Measurements from ENCODE around the gene THSD7A.
"Not testable (repeated sequence)": the region's sequence is repeated elsewhere in the genome, so short reads cannot be mapped to it uniquely, and the experiment has no call there.

The THSD7A gene

DNA sequence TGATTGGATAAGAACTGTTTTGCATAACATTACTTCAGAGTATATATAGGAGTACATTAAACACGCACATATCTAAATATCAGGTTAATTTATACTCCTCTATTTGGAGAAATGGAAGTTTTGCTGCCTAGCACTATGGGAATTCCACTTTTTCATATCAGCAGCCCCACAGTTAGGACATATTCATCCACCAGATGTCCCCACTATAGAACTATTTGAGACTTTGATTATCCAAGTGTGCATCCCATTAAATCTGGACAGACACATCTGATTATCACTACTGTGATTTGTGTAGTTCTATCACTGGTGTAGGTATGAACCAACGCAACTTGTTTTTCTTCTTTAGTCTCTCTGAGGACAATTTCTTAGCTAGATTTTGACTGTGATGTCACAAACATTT is 345.7 kb downstream of the THSD7A start:
- no peak for DNase-seq

DNA sequence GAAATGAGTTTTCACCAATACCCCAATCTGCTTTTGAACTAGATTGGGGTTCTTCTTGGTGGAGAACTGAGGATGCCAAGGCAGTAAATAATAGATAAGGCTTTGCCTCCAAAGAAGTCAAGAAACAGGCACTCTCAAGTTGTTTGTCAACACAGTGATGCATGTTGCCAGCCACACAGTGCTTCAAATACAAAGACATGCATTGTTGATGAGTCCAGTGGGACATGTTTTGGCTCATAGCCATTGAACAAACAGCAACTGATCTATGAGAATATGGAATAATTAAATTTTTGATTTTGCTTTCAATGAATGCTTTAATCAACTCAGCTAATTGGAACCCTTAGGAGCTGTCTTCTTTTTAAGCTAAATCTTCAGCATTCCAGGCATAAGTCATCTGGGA is 346.4 kb downstream of the THSD7A start:
- no peak for DNase-seq

DNA sequence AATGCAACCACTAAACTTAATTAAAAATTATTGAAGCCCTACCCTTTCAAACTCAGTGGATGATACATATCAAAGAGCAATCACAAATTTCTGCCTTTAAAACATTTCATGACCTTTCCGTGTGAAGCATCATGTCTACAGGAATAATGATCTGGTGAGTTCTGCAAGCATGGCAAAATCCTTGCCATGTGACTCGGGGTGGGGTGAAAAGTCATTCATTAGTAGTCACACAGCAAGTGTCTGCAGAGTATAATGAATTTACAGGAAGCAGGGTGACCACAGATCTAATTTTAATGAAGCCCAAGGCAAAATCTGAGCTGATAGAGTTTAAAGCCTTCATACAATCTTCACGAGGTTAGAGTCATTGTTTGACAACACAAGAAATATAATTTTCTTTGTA is 351.9 kb downstream of the THSD7A start:
- no peak for DNase-seq

DNA sequence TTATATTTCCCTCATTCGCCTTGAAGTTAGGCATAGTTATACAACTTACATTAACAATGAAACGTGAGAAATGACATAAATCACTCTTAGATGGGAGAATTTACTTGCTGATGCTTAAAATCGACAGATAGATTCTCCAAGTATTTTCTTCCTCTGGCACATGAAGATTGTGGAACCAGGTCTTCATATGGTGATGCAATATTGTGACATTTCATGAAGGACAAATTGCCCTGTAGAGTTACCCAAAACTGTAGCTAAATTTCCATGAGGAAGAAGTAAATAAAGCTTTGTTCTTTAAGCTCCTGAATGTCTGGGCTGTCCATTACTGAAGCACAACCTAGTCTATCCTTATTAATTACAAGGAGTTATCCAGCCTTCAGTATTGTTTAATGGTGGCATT is 353.1 kb downstream of the THSD7A start:
- DNase-seq = no peak

DNA sequence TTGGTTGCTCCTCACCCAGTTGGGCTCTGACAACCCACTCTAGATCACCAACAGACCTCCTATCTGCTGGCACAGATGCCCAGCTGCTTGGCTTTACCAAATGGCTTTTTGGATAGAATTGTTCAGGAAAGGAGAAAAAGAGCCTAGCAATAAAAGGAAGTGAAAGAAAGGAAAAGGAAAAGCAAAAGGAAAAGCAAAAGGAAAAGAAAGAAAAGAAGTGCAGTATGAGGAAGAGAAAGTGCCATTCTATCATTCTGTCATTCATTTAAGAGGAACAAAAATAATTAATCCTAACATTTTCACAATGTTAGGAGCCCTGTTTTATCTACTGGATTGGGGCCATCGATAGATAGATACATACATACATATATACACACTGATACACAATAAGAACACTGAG is 353.6 kb downstream of the THSD7A start:
- DNase-seq = no peak

DNA sequence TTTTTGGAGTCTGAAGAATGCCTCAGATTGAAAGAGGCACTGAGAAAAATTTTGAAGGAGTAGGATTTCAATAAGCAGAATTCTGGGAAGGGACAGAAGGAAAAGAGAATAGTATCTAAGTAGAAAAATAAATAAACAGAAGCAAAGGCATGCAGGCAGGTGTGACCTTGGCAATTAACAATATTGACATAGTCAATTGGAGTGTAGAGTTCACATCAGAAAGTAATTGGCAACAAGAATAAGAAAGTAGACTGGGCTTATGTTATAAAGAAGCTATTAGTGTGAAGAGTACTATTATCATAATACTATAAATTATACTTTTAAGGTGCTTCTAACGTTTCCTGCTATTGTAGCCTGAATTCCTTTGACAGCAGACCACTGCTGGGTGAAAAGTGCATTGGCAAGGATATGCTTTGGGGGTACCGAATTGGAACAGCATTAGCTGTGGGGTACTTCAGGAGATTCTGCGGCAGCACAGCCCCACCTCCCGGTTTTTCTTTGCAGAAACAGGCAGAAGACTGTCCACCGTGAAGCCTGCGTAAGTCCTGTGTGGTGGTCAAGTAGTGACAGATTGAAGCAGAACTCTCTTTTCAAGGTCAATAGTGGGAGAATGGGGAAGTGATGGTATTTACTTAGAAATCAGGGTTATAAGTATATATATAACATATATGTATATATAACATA is 357.0 kb downstream of the THSD7A start:
- no peak for DNase-seq

DNA sequence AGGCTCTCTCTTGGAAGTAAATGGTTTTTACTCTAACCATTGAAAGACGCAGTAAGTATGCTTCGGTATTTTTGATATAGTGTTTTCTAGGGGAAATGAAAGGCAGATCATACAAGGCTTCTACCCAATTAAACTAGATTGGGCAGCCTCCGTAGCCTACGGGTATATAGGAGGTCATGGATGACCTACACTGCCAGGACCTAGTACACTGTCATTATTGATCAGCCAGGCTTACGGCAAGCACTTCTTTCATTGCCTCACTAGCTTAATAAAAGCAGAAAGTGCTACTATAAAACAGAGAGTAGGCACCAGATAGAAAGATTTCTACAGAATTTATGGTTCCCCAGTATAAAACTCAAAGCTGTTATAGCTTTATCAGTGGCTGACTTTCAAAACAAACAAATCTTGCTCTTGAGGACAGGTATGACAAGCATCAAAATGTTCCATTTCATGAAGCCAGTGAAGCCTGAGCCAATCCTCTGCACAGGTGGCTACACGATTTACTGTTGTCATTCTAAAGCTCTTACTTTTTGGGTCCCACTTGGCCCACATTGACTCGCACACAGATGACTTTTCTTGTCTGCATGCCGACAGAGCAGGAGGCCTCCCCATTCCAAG is 358.1 kb downstream of the THSD7A start:
- DNase-seq = no peak

DNA sequence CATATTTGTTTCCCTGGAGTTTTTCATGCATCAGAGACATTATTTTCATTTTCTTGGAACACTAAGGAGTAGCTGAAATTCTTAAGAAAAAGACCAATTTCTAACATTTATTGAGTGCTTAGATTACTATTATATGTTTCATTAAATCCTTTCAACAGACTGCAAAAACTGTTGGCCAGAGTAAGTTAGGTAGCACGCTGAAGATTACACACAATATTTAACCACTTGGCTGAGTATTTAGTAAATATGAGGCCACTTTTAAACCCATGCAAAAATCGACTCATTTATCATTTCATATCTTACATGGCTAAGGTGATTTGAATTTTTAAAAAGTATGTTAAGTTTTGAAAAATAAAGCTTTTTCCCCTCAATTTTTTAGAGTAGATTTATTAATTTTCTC is 358.8 kb downstream of the THSD7A start:
- no peak for DNase-seq

DNA sequence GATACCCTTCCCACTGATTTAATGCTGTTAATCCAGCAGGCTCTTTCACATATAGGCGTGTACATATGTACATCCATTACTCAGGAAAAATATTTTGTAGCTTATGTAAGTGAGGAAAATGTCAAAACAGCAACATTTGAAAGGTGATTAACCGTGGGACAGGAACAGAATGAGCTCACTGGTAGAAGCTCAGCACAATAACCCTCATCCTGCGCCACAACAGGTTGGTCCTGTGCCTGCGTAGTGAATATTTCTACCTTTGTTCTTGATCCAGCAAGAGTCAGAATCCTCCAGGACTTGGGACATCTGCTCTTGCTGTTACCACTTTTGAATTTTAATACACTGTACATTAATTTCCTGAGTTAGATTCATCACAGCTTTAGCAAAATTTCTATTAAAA is 359.4 kb downstream of the THSD7A start:
- no peak for DNase-seq

DNA sequence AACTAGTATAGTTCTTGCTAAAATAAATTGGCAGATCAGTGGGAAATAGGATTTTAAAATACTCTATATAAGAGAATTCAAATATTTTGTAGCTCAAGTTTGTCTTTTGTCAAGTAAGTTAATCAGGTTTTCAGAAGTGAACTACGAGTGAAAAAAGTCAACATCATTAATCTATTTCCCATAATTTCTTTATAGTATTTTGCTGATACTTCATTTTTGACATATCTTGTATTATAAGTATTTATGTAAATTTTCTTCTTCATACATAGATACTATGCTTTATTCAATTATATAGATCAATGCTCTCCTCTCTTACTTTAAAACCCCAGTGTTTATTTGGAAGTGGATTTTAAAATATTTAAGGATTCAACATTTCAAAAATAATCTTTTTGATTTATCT is 360.7 kb downstream of the THSD7A start:
- no peak for DNase-seq

DNA sequence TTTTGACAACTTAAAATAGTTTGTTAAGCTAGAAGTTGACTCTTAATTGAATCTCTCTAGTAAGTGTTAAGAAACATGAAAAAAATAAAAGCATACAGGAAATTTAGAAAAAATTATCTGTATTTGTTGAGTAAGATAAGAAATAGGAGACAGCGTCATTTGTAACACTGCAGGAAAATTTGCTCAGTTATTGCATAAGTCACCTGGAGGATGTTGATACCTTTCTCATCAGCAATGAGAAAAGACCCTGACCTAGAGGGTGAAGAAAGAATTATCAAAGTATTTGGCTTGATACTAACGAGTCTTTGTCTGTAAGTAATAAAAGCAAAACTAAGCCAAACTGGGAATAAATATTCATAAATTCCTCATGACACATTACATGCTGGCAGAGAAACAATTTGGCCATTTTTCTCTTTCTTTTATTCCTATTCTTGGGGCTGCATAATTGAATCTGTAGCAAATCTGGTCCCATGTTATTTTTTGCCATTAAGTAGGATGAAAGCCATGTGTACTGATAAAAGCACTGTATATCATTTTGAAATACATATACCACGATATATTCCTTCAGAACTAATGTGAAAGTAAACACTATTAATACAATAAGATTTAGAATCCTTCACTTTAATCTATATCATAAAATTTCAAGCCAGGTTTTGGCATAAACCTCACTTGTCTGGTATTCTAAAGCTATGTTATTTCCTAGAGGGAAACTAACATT is 362.8 kb downstream of the THSD7A start:
- DNase-seq = no peak

DNA sequence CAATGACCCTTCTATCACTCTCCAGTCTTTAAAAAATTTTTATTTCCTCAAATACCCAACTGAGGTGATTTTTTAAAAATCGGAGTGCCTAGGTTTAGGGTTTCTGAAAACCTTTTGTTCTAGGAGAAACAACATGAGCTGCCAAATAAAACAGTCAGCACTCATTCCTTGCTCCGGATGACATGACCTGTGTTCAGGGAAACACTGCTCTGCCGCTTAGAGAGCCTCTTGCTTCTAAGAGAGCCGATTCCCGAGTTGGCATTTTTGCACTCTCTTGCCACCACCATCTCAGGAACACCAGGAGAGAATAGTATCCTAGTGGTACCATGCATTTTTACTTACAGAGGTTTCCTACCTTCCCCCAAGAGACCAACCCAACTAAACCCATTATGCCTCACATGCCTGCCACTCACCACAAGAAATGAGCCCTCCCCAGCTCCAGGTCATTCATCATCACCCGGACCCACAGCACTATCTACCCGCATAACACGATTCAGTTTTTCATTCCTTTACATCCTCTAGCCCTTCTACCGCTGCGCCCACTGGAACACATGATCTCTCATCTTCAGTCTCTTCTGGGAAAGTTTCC is 365.4 kb downstream of the THSD7A start:
- no peak for DNase-seq

DNA sequence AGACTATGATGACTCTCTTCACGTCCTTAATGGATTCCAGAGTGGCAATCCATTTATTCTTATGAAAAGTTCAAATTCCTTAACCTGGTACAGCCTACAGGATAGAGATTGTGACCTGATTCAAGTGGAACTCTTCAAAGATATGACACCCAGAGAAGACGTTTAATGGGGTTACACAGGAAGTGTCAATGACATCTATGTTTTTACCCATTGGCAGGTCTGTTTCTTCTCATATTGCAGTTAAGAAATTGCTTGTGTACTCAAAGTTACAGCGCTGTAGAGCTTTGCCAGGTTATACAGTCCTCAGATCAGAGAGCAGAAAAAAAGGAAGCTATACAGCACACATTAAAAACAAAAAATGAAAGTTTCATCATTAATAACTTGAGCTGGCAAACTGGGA is 367.4 kb downstream of the THSD7A start:
- no peak for DNase-seq

DNA sequence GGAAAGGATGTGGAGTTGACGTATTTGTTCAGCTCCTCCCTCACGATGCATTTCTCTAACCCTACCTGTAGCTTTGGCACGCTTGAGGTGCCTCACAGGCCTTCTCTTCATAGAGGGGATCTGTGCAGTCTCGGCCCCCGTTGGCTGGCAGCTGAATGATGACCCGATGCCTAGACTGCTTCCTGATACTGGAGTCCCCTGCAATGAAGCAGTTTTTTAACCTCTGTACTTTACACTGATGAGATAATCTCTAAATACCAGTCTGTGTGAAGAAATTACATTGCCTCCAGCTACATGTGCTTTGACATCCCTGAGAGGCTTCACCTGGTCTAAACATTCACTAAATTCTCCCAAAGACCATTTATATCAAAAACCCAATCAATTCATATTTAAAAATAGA is 370.1 kb downstream of the THSD7A start:
- no peak for DNase-seq

DNA sequence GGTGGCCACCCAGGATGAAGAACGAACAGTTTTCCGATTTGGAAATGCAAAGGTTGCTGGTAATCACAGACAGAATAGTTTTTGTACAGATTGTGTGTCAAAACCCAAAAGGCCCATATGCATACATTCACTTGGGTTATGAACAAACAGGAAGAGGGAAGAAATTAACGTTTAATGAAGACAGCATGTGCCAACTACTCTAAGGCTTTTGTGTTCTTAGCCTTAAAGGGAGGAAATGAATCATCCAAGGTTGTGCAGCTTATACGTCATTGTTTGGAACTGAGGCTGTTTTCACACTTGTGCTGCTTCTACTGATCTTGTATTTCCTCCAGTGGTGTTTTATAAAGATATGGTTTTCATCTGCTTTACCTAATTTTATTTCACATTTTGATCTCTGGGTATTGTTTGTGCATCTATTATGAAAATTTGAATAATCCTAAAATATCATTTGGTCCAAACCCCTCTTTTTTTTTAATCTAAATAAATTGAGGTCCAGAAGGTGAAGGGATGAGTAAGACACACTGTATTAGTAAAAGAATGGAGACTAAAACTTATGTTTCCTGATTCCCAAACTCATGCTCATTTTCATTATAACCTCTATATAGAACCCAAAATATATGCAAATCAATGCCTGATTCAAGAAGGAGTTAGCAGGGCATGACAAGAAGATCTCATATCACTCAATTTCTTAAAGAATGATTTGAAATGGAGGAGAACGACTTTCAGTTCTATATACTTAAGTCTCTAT is 373.1 kb downstream of the THSD7A start:
- no peak for DNase-seq

DNA sequence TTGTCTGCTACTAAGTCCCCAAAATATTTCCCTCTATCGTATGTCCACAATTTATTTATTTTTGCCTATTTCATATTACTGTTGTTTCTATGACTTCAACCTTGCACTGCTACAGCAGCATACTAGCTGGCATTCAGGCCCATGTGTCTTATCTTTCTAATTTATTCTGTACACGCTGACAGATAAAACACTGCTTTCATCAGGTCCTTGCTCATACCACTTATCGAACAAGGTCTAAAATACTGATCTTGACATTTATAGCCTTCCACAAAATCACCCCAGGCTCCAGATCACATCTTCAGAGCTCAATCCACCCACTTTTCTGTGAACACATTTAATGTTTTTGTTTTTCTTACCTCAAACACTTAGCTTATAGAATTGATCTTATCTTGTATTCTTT is 374.6 kb downstream of the THSD7A start:
- no peak for DNase-seq

DNA sequence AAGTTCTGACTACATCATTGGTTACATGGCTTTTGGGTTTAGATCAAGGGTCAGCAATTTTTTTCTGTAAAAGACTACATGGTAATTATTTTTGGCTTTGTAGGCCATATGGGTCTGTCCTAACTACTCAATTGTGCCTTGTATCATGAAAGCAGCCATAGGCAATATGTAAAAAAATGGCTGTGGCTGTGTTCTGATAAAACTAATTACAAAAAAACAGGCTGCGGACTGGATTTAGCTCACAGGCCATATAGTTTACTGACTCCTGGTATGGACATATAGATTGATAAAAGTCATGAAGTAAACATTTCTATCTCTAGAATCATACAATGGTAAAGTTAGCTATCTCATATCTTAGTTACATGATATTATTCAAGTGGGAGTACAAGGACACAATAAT is 375.4 kb downstream of the THSD7A start:
- no peak for DNase-seq

DNA sequence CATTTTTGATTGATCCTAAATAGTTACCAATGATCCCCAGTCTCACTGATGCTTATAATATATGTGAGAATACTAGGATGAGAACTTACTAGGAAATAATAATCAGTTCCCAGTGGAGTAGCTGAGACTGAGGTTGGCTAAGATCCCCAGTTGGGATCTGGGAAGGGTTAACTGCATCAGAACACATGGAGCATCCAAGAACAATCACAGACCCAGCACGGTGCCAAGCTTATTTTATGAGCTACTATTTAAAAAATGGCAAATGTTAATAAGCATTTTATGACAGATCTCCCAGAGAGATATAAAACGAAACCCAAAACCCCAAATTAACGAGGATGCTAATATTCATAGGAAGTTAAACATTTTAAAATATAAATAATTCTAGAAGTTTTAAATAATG is 379.5 kb downstream of the THSD7A start:
- DNase-seq = no peak

DNA sequence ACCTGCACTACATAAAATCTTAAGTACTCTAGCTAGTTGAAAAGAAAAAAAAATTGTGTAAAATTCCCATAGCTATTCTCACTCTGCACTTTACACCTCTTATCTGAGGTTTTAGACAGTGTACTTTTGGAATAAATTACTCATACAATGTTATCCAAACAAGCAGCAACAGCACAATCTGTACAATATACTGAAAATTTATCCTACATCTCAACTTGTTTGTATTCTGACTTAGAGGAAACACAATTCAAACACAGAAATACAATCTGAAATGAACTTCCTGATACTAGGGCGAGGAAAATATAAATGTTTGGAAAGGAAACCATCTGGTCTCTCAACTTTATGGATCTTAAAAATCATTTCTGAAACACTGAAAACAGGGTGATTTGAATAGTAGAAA is 381.7 kb downstream of the THSD7A start:
- DNase-seq = no peak

DNA sequence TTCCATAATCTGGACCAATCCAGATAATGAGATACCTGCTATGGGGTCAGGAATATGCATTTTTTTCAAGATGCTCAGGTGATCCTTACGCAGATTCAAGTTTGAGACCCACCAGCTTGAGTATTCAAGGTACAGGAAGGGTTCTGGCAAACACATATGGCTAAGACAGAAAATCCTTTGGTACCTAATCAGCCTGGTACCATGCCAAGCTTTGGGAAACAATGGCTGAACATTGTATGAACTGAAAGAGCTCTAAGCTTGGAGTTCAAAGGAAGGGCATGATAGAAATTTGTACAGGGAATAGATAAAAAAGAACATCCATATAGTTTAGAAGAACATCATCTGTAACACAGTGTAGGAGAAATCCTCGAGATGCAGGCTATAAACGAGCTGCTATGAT is 382.7 kb downstream of the THSD7A start:
- DNase-seq = no peak

DNA sequence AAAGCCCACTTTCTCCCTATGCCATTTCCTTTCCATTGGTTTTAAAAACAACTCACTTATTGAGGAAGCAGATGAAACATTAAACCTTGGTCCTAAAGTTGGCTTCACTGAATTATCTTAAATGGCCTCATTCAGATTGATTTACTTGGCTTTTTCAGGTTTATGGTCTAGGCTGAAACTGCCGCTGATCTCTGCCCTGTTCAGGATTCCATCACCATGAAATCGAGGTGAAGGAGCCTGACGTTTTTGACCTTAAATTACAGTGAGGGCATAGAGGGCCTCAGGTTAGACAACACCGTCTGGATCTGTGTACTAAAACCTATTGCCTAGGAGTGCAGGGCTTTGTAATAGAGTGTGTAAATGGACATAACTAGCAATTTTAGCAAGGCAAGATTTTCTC is 383.7 kb downstream of the THSD7A start:
- no peak for DNase-seq

DNA sequence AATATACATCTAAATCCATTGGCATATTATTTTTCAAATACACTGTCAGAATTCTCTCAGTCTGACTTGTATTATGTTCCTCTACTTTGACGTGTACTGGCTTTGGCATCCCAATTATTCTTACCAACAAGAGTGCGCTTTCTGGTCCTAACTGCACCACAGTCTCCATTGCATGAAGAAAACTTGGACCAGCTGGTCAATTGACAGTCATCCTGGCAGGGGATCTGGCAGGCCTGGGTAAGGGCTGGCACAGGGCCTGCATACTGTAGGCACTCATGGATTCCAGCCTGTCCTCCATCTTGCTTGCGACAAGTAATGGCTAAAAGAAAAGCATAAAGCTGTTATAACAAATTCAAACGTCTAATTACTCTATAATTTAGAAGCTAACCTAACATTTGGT is 384.9 kb downstream of the THSD7A start:
- DNase-seq = no peak

DNA sequence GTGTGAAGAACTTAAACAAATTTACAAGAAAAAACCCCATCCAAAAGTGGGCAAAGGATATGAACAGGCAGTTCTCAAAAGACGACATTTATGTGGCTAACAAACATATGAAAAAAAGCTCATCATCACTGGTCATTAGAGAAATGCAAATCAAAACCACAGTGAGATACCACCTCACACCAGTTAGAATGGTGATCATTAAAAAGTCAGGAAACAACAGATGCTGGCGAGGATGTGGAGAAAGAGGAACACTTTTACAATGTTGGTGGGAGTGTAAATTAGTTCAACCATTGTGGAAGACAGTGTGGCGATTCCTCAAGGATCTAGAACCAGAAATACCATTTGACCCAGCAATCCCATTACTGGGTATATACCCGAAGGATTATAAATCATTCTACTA is 388.1 kb downstream of the THSD7A start:
- not testable (repeated sequence) for DNase-seq
